GM19455 (cell line): Measurements from ENCODE around the gene GYPA.
"Not testable (repeated sequence)": the region's sequence is repeated elsewhere in the genome, so short reads cannot be mapped to it uniquely, and the experiment has no call there.

Experiments used
- ATAC-seq: cut with Tn5 transposase; IDR thresholded peaks from one replicate; pipeline ENCODE4 v1.9.1; 2021; ENCODE audit not compliant: unreplicated experiment

The GYPA gene

GRCh38 chr4:144140594-144141295 is at the start of gene GYPA:
GYPA (minus strand) TSS chr4:144140718; CDS start chr4:144140635, 83 bp downstream.
- ATAC-seq, result not testable (repeated sequence)

- no peak for ATAC-seq
These were observed 49.5 kb upstream of the GYPA start for GRCh38 chr4:144190009-144190408.

GRCh38 chr4:144189121-144189520 is 48.6 kb upstream of the GYPA start:
- no peak for ATAC-seq

- ATAC-seq, result no peak
These were observed 44.6 kb upstream of the GYPA start for GRCh38 chr4:144185086-144185485.

- no peak for ATAC-seq
These were observed 42.6 kb upstream of the GYPA start for GRCh38 chr4:144183165-144183564.

- ATAC-seq, result no peak
These were observed 40.9 kb upstream of the GYPA start for GRCh38 chr4:144181391-144181790.

- ATAC-seq, result no peak
These were observed 38.7 kb upstream of the GYPA start for GRCh38 chr4:144179152-144179739.

- no peak for ATAC-seq
These were observed 37.9 kb upstream of the GYPA start for GRCh38 chr4:144178414-144178813.

- ATAC-seq, result no peak
These were observed 36.0 kb upstream of the GYPA start for GRCh38 chr4:144176476-144176875.

- peak; percentile 77 for ATAC-seq
These were observed 34.0 kb upstream of the GYPA start for GRCh38 chr4:144174401-144175067.

- no peak for ATAC-seq
These were observed 31.2 kb upstream of the GYPA start for GRCh38 chr4:144171697-144172096.

- ATAC-seq, result no peak
These were observed 28.7 kb upstream of the GYPA start for GRCh38 chr4:144169211-144169610.

- no peak for ATAC-seq
These were observed 13.5 kb upstream of the GYPA start for GRCh38 chr4:144154044-144154443.

- peak; percentile 85 for ATAC-seq
These were observed 2.3 kb upstream of the GYPA start for GRCh38 chr4:144142690-144143326.

- ATAC-seq, result no peak
These were observed 975 bp upstream of the GYPA start for GRCh38 chr4:144141493-144141892.

GRCh38 chr4:144139991-144140390 is 527 bp downstream of the GYPA start:
- ATAC-seq, result not testable (repeated sequence)

GRCh38 chr4:144139547-144139946 is 971 bp downstream of the GYPA start:
- ATAC-seq, result not testable (repeated sequence)

GRCh38 chr4:144138239-144138638 is 2.3 kb downstream of the GYPA start:
- ATAC-seq, result not testable (repeated sequence)

- ATAC-seq, result not testable (repeated sequence)
These were observed 3.2 kb downstream of the GYPA start for GRCh38 chr4:144137137-144137931.

GRCh38 chr4:144136189-144136588 is 4.3 kb downstream of the GYPA start:
- not testable (repeated sequence) for ATAC-seq

GRCh38 chr4:144130167-144130566 is 10.4 kb downstream of the GYPA start:
- not testable (repeated sequence) for ATAC-seq
